NCI-H1105 (cell line): ENCODE data around the gene P3H1.
"Not testable (repeated sequence)": the region's sequence is repeated elsewhere in the genome, so short reads cannot be mapped to it uniquely, and the experiment has no call there.

Source experiments
- DNase-seq: peaks from one replicate; lab custom pipeline; 2025; lab: John Stamatoyannopoulos, UW

Gene P3H1

DNA sequence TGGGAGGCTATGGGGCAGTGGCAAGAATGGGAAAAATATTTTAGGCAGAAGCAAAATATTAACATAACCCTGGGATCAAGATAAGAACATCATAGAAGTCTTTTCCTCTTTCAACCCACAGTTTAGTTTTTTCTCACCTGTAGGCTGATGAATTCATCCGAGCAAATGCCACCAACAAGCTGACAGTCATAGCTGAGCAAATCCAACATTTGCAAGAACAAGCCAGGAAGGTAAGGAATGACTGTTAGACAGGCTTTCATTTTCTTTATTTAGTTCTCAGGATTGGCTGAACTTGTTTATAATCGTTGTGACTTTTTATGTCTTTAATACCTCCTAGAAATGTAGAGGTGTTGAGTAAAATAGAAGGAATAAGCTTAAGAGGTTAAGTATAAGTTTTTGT, 6.6 kb upstream of the P3H1 start:
- no peak for DNase-seq

DNA sequence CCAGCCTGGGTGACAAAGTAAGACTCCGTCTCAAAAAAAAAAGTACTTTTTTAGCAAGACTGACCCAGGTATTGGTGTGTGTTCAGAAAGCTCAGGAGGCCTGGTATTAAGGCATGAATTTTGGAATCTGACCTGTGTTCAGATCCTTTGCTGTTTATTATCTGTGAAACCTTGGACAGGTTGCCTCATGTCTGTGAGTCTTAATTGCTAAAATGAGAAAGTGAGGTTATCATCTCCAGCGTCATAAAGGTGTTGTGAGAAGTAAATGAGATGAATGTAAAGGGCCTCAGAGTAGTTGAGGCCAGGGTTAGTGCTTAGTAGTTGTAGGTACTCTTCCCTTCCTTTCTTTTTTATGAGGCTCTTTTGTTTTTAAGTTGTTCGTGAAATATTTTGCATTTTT, 3.0 kb upstream of the P3H1 start:
- DNase-seq, result no peak

DNA sequence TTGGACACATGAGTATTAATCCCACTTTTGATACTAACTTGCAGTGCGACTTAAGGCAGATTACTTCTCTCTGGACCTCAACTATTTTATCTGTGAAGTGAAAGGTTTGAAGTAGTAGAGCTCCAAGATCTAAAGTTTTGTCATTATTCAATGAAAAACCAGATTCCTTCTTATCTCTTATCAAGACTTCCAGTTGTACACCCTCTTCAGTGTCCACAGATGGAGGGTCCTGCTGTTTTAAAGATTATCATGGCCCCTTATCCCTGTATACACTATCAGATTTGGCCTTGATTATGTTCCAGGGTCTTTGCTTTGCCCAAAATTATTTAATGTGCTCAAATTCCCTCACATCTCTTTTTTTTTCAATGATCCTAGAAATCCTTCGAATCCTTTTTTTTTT, 1.3 kb upstream of the P3H1 start:
- no peak for DNase-seq

DNA sequence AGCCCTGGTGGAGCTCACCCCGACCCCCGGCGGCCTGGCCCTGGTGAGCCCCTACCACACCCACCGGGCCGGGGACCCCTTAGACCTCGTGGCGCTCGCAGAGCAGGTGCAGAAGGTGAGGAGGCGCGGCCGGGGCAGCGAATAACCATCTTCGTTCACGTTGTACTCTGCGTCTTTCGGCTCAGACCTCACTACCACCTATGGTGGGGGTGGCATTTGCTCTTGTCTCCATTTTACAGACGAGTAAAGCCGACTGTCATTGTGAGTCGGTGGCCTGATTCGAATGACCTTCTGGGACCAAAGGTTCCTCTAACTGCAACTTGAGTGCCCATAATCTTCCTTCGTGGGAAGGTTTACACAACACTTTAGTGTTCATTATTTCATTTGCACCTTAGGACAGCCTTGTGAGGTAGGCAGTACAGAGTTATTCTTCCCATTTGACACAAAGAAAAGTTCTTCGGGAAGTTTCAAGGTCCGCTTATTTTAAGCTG, 727 bp upstream of the P3H1 start:
- peak; percentile 43 for DNase-seq

DNA sequence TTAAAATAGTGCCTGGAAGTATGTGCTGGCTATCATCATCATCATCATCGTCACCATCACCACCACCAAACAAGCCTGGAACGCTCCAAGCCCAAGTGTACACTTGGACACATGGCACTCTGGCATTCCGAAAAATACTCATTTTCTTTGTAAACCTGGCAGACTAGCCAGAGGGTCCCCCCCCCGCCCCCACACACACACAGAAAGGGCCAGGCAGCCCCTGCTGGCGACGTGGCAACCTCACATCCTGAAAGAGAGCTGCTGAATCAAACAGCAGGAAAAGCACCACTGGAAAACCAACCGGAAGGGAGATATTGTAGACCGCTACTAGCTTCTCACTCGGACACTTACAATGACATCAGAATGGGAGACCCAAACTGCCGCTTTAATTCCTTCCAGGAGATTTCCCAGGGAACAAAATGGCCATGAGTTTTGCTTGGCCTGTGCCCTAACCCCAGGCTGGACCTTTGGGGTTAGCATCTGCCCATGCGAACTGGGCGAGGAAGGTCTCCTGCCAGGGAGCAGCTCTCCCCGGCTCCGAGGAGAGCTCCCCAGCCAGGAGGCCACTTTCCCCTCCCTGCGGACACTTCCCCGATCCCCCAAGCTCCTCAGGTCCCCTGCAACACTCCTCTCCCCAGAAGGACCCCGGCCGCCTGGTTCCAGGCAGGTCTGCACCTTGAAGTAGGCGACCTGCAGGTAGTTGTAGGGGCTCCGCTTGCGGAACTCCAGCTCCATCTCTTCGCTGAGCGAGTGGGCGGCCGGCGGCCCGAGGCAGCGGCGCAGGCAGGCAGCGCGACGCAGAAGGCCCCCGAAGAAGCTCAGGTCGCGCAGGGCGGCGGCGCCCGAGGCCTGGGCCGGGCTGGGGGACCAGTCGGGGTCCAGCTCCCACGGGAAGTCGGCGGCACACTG, 742 bp downstream of the P3H1 start:
- DNase-seq, result peak; percentile 40

DNA sequence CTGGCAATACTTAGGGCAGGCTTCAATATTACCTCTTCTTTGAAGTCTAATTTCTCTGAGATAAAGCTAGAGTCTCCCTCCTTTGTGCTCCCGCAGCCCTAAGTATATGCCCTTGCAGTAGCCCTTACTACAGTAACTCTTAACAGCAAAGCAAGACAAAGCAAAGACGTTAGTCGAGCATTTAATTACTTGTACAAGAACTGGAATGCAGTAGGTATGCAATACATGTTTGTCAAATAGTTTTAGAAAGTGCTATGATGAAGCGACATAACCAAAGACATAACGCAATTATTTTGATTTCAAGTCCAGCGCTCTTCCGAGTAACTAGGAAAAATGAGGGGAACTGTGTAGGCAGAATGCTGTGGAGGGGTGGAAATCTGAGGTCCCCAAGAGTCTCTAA, 1.6 kb downstream of the P3H1 start:
- no peak for DNase-seq

DNA sequence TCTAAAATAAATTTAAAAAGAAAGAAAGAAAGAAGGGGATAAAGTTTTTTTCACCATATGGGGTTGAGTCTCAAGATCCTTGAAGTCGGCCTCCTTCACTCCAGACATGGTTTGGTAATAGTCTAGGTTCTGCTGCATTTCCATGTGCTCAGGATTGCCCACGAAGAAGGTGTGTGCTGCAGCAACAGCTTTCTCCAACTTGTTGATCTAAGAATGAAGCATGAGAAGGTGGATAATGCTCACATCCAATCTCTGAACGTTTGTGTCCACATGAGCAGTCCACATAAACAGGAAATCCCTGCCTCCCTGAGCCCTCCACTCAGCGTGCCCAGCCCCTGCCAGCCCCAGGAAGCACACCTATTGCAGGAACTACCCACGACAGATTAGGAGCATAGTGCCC, 4.6 kb downstream of the P3H1 start:
- DNase-seq, result no peak

DNA sequence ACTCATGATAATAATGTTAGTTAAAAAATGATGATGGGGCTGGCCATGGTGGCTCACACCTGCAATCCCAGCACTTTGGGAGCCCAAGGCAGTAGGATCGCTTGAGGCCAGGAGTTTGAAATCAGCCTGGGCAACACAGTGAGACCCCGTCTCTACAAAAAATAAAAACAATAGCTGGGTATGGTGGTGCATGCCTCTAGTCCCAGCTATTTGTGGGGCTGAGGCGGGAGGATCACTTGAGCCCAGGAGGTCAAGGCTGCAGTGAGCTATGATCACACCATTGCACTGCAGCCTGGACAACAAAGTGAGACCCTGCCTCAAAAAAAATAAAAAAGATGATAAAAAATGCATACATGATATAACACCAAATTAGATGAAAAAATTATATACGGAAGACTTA, 5.3 kb downstream of the P3H1 start:
- no peak for DNase-seq

DNA sequence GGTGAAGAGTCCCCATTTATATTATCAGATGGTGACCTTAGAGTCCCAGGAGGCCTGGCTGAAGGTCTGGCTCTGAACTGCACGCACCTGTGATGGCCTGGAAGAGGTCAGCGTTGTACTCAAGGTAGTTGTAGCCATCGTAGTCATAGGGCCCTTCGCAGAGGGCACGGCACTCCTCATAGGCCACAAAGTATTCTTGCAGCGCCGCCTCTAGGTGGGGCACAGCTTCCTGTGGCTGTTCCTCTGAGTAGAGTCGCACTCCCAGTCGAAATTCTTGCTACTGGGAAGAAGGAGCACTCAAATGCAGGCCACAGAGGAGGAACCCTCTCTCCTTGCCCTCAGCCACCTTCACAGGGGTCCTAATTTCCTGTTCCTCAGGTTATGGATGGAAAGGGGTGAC, 7.7 kb downstream of the P3H1 start:
- DNase-seq, result no peak

DNA sequence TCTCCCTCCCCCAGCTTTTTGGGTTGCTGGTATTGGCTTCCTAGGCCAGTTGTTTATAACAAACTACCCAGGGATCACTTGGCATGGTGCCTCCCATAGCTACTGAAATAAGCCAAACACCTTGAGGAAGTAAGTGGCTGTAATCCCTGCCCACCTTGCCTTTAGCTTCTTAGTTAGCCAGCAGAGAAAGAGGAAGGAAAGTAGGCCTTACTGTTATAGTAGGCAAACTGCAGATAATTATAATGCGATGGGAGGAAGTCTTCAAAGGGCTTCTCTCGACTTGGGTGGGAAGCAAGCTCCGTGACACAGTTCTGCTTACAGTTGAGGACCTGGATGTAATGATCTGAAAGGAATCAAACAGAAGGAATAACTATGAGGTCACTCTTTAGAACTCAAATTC, 8.2 kb downstream of the P3H1 start:
- no peak for DNase-seq

DNA sequence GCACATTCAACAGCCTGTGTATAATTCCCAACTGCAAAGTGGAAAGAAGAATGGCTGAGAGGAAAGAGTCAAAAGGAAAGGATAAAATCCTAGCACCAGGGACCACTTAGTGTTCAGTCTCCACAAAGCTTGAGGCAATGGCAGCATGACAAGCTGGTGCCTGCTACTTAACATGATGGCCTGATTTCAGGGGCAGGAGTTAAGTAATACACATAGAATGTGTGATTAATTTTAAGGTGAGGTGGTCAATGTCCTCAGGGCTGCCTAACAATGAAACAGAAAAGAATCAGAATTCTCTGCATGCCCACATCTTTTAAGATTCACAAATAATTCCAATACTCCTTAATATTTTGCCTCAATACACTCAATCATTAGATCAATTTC, 8.9 kb downstream of the P3H1 start:
- no peak for DNase-seq

DNA sequence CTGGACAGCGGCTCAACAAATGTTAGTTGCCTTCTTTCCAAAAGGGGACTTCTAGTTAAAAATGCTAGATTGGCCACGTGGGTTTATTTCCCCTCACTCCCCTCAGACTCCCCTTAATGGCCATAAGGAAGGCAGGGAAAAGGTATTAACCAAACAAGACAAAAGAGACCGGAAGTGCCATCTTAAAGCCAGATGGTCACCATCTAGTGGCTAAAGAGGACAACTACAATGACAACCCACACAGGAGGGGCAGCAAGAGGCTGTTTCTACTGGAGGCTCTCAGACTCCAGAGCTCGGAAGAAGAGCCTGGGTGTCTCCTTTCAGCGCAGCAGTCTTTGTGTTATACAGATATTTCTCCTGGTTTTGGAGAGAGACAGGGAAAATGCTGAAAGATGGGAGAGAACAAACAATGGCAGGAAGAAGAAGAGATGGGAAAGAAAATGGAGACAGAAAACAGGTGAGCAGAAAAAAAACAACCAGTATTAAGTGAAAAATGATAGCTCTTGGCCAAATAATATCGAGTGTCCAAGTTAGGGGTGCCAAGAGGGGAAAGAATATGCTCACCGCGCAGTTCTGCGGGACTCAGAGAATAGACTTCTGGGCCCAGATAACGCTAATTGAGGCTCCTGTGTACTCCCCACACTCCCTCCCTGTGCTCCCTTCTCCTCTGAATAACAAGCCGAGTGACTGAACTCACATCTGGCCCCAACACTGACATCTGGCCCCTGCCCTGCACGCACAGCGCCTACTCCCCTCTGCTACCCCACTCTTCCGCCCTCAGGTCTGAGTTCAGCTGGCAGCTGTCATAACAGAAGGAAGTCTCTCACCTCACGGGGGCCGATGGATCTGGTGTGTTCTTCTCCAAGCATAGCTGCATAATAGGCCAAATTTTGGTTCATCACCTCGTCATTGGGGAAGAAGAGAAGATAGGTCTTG, 9.6 kb downstream of the P3H1 start:
- DNase-seq, result peak; percentile 56

DNA sequence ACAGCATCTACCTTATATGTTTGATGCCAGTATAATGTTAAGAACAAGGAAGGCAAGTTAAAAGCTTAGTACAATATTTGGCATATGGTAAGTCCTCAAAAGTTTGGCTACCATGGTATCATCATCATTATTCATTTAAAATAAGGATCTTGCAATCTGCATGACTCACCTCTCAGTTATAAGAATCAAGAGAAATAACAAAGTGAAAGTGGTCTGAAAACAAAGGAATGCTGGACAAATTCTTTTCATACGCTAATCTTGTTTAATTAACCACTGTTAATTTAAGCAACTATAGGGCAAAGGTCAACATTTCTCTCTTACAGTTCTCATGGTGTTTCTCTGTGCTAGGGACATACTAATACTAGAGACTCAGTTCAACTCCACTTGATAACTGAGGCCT, 13.8 kb downstream of the P3H1 start:
- no peak for DNase-seq

DNA sequence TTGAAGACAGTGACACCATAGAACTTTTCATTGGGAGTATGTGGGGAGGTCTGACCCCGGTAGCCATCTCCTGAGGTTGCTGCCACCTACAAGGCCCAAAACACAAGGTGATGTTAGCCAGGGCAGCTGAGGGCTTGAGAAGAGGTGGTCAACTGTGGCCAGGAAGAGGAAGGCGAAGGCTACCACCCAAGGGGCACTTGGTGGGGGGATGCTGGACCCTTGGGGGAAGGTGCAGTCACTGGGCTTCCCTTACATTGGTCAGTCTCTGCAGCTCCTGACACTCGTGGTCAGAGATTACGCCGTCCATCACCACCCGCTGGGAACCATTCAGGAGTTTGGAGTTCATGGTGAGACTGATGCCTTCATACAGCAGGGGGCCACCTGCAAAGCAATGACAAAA, 14.5 kb downstream of the P3H1 start:
- no peak for DNase-seq

DNA sequence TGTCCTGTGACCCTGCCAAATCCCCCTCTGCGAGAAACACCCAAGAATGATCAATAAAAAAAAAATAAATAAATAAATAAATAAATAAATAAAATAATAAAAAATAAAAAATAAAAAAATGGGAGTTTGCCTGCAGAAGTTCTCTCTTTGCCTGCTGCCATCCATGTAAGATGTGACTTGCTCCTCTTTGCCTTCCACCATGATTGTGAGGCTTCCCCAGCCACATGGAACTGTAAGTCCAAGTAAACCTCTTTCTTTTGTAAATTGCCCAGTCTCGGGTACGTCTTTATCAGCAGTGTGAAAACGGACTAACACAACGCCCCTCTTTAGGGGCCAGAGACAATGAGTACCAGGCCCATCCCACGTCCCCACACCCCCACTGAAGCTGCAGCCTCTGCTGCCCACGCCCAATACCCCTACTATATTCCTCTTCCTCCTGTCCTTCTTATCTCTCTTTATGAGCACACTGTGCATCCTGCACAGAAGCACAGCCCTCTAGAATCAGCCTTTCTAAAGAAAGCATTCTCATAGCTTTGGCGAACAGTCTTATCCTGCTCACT, 15.2 kb downstream of the P3H1 start:
- not testable (repeated sequence) for DNase-seq

DNA sequence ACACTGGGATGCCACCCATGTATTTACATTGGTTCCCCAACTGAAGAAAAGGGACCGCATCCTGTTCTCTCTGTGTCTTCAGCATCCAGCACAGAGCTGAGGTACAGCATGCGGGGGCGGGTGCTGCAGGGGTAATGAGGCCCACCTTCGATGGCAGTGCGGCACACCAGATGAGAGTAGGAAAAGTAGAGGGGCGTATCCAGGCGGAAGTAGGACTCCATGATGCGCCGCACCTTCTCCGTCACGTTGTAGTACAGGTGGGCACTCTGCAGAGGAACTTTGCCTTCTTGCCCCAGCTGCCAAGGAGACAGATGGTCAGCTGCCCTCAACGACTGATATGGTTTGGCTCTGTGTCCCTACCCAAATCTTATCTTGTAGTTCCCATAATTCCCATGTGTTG, 16.8 kb downstream of the P3H1 start:
- no peak for DNase-seq

DNA sequence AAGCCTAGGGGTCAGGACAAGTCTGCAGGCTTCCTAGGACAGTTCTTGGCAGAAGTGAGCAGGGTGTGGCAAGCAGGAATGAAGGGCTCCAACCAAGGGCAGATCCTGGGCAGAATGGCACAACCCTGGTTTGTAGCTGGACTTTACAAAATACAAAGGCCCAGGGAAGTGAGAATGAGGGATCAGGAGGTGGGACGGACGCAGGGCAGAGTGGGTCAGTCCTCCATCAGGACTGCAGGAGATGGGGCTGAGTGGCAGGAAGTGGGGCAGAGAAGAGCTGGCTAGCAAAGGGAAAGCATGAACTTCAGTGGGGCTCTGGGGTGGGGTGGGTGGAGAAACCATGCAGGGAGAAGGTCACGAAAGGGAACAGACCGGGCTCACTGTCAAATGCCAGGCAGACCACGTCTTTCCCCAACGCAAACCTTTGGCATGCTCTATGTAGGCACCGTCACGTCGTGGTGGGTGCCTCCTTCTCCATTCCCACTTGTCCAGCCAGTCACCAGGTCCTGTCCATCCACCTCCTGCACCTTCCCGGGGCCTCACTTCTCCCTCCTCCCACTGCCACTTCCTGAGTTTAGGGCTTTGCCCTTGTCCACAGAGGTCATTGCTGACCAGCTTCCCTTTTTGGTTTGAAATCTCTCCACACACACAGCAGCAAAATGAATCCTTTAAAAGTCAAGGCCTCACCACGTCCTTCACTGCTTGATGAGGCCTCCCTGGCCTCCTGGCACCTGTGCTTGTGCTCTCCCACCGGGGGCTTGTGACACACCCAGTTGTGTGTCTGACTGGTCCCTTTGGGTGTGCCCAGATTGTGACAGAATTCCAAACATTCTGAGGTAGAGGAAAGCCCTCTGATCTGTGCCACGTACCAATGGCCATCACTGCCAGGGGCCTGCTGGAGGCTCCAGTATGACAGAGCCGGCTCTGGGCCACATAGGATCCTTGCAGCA, 18.1 kb downstream of the P3H1 start:
- DNase-seq, result no peak

DNA sequence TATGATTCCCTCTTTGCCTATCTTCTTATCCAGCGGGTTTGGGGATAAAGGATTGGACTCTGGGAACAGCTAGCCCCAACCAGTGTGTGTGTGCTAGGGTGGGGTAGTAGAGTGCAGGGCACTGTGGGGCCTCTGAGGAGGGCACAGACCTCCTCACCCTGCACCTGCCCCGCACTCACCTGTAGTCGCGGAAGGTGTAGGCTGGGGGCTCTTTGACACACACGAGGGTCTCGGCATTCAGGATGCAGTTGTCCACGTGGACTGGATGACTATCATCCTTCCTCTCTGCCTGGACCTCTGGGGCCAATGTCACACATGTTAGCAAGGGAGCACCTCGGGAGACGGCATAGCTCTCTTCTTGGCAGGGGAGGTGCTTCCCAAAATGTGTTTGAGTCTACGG, 18.8 kb downstream of the P3H1 start:
- no peak for DNase-seq

DNA sequence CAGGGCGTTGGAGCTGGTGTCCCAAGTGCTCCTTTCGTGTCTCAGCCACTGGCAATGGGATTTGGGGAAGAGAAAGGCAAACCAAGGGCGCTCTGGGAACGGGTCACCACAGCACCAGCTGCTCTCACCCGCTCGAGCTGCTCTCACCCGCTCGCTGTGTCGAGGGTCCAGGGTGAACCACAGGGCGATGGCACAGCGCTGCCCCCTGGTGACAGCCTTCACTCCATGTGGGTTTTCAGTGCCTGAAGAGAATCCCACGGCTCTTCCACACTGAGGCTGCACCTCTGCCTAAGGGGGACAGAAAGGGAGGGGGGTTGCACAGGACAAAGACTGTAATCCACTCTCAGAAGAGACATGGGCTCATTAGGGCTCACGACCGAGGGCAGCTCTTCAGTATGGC, 19.7 kb downstream of the P3H1 start:
- peak; percentile 41 for DNase-seq

DNA sequence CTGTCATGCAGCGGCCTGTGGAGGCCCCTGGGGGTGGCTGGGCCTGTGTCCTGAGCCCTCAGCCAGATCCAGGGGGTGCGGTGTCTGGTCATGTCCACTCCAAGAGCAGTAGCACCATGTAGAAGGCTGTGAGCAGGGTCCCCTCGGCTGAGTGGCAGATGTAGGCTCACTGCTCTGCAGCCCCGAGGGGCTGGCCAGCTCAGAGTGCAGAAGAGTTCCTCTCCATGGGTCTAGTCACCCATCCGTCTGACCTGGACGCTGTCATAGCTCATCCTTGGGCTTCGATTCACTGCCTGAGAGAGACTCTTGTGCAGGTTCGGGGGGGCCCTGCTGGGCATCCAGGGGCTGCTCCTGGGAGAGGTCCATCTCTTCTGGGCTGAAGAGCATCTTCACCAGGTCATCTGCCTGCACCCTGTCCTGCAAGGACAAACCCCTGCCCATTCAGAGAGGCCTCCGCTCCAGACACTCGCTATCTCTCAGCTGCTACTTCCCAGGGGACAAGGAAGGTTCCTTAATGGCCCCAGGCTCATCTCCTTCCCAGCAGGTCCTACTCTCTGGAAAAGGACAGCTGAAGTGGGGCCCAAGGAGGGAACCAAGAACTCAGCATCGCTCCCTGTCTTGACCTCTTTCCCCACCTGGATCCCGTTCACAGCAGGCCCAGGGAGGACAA, 20.3 kb downstream of the P3H1 start:
- DNase-seq, result no peak

DNA sequence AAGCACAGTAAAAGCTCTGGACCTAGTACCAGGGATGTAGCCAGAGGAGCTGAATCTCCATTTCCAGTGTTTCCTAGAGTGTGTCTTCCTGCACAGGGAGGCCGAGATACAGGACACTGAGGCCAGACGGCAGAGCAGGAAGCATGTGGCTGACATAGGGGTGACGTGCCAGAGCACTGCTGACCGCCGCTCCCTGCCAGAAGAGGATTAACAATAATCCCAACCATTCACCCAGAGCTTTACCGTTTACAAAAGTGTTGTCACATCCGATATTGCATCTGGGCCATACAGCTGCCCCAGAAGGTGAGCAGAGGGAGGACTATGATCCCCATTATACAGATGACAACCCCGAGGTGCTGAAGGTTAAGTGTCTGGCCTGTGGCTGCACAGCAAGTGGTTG, 21.0 kb downstream of the P3H1 start:
- no peak for DNase-seq
